Measurements from ENCODE around the gene GABBR1. TPM values are rescaled to one million over a fixed set of nuclear protein-coding genes. Genes with fewer than 3 reads are reported as not detected.
A peak's percentile ranks its signal among the peaks of the same experiment; 100 is the strongest.

Gene GABBR1
- total RNA-seq, 1 donor from 2014 or later, result 19.3 TPM

- no peaks in the 10 kb centered on the region for H3K9me3 ChIP-seq (replicated peaks)
- DNase-seq, result no peak
- no peak overlapping the region for H3K27ac ChIP-seq (replicated peaks)
- no peak overlapping the region for H3K4me3 ChIP-seq
- H3K27me3 ChIP-seq (ENCODE audit: low read depth), result peaks cover 7% of the 10 kb centered on the region
- intact Hi-C loops (cut with micrococcal nuclease), result no loop called here
- TF ChIP-seq, protein P1, sequence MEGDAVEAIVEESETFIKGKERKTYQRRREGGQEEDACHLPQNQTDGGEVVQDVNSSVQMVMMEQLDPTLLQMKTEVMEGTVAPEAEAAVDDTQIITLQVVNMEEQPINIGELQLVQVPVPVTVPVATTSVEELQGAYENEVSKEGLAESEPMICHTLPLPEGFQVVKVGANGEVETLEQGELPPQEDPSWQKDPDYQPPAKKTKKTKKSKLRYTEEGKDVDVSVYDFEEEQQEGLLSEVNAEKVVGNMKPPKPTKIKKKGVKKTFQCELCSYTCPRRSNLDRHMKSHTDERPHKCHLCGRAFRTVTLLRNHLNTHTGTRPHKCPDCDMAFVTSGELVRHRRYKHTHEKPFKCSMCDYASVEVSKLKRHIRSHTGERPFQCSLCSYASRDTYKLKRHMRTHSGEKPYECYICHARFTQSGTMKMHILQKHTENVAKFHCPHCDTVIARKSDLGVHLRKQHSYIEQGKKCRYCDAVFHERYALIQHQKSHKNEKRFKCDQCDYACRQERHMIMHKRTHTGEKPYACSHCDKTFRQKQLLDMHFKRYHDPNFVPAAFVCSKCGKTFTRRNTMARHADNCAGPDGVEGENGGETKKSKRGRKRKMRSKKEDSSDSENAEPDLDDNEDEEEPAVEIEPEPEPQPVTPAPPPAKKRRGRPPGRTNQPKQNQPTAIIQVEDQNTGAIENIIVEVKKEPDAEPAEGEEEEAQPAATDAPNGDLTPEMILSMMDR (IDR thresholded peaks at IDR 0.05; ENCODE audit: borderline replicate concordance), result no peak
- peaks cover 56% of the 10 kb centered on the region for H3K4me1 ChIP-seq
- H3K36me3 ChIP-seq, result no peaks in the 10 kb centered on the region
Measured at GRCh38 chr6:29630315-29630714, 2.7 kb downstream of the GABBR1 start.

- TF ChIP-seq, protein P1 (IDR thresholded peaks at IDR 0.05; ENCODE audit: borderline replicate concordance), result no peak
- Histone ChIP-seq H3K4me3 (peak overlapping the region; percentile 71), H3K27me3 (ENCODE audit: low read depth) (peaks cover 7% of the 10 kb centered on the region), H3K36me3 (no peaks in the 10 kb centered on the region), H3K4me1 (peaks cover 56% of the 10 kb centered on the region), H3K9me3 (replicated peaks) (no peaks in the 10 kb centered on the region), H3K27ac (replicated peaks) (no peak overlapping the region)
- intact Hi-C loops (cut with micrococcal nuclease), result no loop called here
- no peak for DNase-seq
Measured at GRCh38 chr6:29629571-29629970, 3.4 kb downstream of the GABBR1 start.

- H3K27me3 ChIP-seq (ENCODE audit: low read depth), result peaks cover 7% of the 10 kb centered on the region
- H3K27ac ChIP-seq (replicated peaks), result peak overlapping the region; percentile 76
- peaks cover 56% of the 10 kb centered on the region for H3K4me1 ChIP-seq
- peak; percentile 77 for DNase-seq
- H3K4me3 ChIP-seq, result peak overlapping the region; percentile 71
- peaks cover 3% of the 10 kb centered on the region for H3K36me3 ChIP-seq
- TF ChIP-seq, protein P1 (IDR thresholded peaks at IDR 0.05; ENCODE audit: borderline replicate concordance), result peak; percentile 76
- intact Hi-C loops (cut with micrococcal nuclease), result no loop called here
- no peaks in the 10 kb centered on the region for H3K9me3 ChIP-seq (replicated peaks)
Measured at GRCh38 chr6:29628419-29629281, 4.3 kb downstream of the GABBR1 start.

GRCh38 chr6:29627755-29628418, 5.1 kb downstream of the GABBR1 start:
- Histone ChIP-seq H3K9me3 (replicated peaks) (no peaks in the 10 kb centered on the region), H3K4me1 (peaks cover 48% of the 10 kb centered on the region), H3K27me3 (ENCODE audit: low read depth) (peaks cover 7% of the 10 kb centered on the region), H3K4me3 (peak overlapping the region; percentile 71), H3K36me3 (peaks cover 11% of the 10 kb centered on the region), H3K27ac (replicated peaks) (peak overlapping the region; percentile 76)
- intact Hi-C loops (cut with micrococcal nuclease), result no loop called here
- TF ChIP-seq, protein P1 (IDR thresholded peaks at IDR 0.05; ENCODE audit: borderline replicate concordance), result no peak
- DNase-seq, result peak; percentile 79

- TF ChIP-seq, protein P1 (IDR thresholded peaks at IDR 0.05; ENCODE audit: borderline replicate concordance), result no peak
- Histone ChIP-seq H3K27ac (replicated peaks) (peak overlapping the region; percentile 76), H3K27me3 (ENCODE audit: low read depth) (peaks cover 7% of the 10 kb centered on the region), H3K9me3 (replicated peaks) (no peaks in the 10 kb centered on the region), H3K36me3 (peaks cover 16% of the 10 kb centered on the region), H3K4me3 (peak overlapping the region; percentile 71), H3K4me1 (peaks cover 41% of the 10 kb centered on the region)
- intact Hi-C loops (cut with micrococcal nuclease), result no loop called here
- no peak for DNase-seq
Measured at GRCh38 chr6:29626948-29627754, 5.8 kb downstream of the GABBR1 start.
